HCT116 (cell line): Measurements from ENCODE around the gene PDILT. TPM values are rescaled to one million over a fixed set of nuclear protein-coding genes. Genes with fewer than 3 reads are reported as not detected.
A peak's percentile ranks its signal among the peaks of the same experiment; 100 is the strongest.

Experiments used
- ATAC-seq: fragments of 200-7000 bp; cut with Tn5 transposase; 2 replicates; pipeline ENCODE4 v1.9.1; 2020; ENCODE audit warnings: mild to moderate bottlenecking, moderate library complexity
- BruUV-seq: library from RNA; stranded (reverse); fragments of 400-500 nt; replicated peaks from 2 replicates; lab custom pipeline; 2021; lab: Mats Ljungman, UMichigan
- CTCF ChIA-PET: fragments of 300-600 bp; sonication (Branson Sonifier 250); formaldehyde crosslinking; loops from one replicate; lab custom pipeline; 2021; ENCODE audit warnings: antibody characterized with exemption; lab: Charles Lee
- POLR2A ChIA-PET: fragments of 300-600, 350-600 bp; sonication (Branson Sonifier 250); formaldehyde crosslinking; loops from one replicate; lab custom pipeline; 2021; ENCODE audit warnings: antibody characterized with exemption; lab: Charles Lee
- RAD21 ChIA-PET, 2 experiments: fragments of 300-600 bp; sonication (Branson Sonifier 250); formaldehyde crosslinking; loops; one replicate each; lab custom pipeline; 2023; ENCODE audit warnings: low total read pairs in 2 of 2; ENCODE audit not compliant: uncharacterized antibody in 2 of 2, unreplicated experiment in 2 of 2, low non-redundant PET in 1 of 2; lab: Charles Lee
- DNase-seq: peaks from one replicate; pipeline ENCODE4 v3.0.0-alpha.2; 2010; ENCODE audit warnings: low read depth, low spot score
- H2AFZ ChIP-seq: fragments of 200-600 bp; shearing (Covaris generic), sonication (generic); 2 replicates; pipeline ENCODE4 v1.6.1; 2017; ENCODE audit warnings: low read depth, mixed run types, mixed read lengths, antibody characterized with exemption, low read length; ENCODE audit not compliant: poor library complexity, severe bottlenecking
- H3K27ac ChIP-seq: 2 replicates; pipeline ENCODE4 v1.5.1; 2012; ENCODE audit warnings: low read depth, low read length
- H3K27me3 ChIP-seq: fragments of 200-600 bp; sonication (generic); 2 replicates; pipeline ENCODE4 v1.6.1; 2016; ENCODE audit warnings: mixed run types, low read length, mixed read lengths; ENCODE audit not compliant: insufficient read depth
- H3K36me3 ChIP-seq, 2 experiments: fragments of 200-500 bp in 1 of 2; fragments of 200-600 bp in 1 of 2; sonication (Bioruptor generic) in 1 of 2; sonication (generic) in 1 of 2; 2 replicates each; pipeline versions ENCODE4 v1.5.1 to v1.6.1; 2014 to 2016; ENCODE audit warnings: low read length in 2 of 2, inconsistent platforms in 1 of 2, mixed read lengths in 1 of 2, mixed run types in 1 of 2; ENCODE audit not compliant: insufficient read depth in 2 of 2, control insufficient read depth in 1 of 2
- H3K4me1 ChIP-seq, 2 experiments: fragments of 200-600 bp in 1 of 2; sonication (generic) in 1 of 2; 2 replicates each; pipeline versions ENCODE4 v1.5.1 to v1.6.1; 2012 to 2017; ENCODE audit warnings: low read length in 2 of 2, inconsistent platforms in 1 of 2, mild to moderate bottlenecking in 1 of 2, mixed read lengths in 1 of 2, mixed run types in 1 of 2, moderate library complexity in 1 of 2; ENCODE audit not compliant: insufficient read depth in 2 of 2, control insufficient read depth in 1 of 2
- H3K4me2 ChIP-seq: fragments of 200-600 bp; sonication (generic); 2 replicates; pipeline ENCODE4 v1.6.1; 2017; ENCODE audit warnings: mixed run types, low read length, mixed read lengths
- H3K4me3 ChIP-seq, 2 experiments: fragments of 200-600 bp in 1 of 2; sonication (generic) in 1 of 2; replicated peaks in 1 of 2; 2 replicates each; pipeline ENCODE4 v1.5.1; 2011 to 2016; ENCODE audit warnings: low read length in 2 of 2, control low read depth in 1 of 2, low read depth in 1 of 2, mild to moderate bottlenecking in 1 of 2, mixed read lengths in 1 of 2, mixed run types in 1 of 2
- H3K79me2 ChIP-seq: fragments of 200-600 bp; sonication (generic); 2 replicates; pipeline ENCODE4 v1.6.1; 2017; ENCODE audit warnings: mild to moderate bottlenecking, mixed run types, low read length, moderate library complexity, mixed read lengths; ENCODE audit not compliant: insufficient read depth
- H3K9ac ChIP-seq: fragments of 200-600 bp; sonication (generic); 2 replicates; pipeline ENCODE4 v1.6.1; 2016; ENCODE audit warnings: low read length, mixed read lengths
- H3K9me2 ChIP-seq: fragments of 200-600 bp; sonication (generic), shearing (Covaris generic); 2 replicates; pipeline ENCODE4 v1.6.1; 2017; ENCODE audit warnings: mixed run types, mild to moderate bottlenecking, moderate library complexity; ENCODE audit not compliant: insufficient read depth
- H3K9me3 ChIP-seq, 2 experiments: fragments of 200-500 bp in 1 of 2; fragments of 200-600 bp in 1 of 2; sonication (Bioruptor generic) in 1 of 2; sonication (generic) in 1 of 2; 2 replicates each; pipeline ENCODE4 v1.6.1; 2014 to 2017; ENCODE audit warnings: low read length in 2 of 2, mixed read lengths in 2 of 2, inconsistent platforms in 1 of 2, low read depth in 1 of 2, mild to moderate bottlenecking in 1 of 2, mixed run types in 1 of 2, moderate library complexity in 1 of 2; ENCODE audit not compliant: control insufficient read depth in 1 of 2, insufficient read depth in 1 of 2
- H4K20me1 ChIP-seq: fragments of 200-600 bp; sonication (generic), shearing (Covaris generic); 2 replicates; pipeline ENCODE4 v1.6.1; 2017; ENCODE audit warnings: mixed run types, mild to moderate bottlenecking, moderate library complexity; ENCODE audit not compliant: insufficient read depth
- CEBPB ChIP-seq: IDR thresholded peaks from 2 replicates; pipeline ENCODE4 v1.6.1; 2012; ENCODE audit warnings: low read depth
- CTCF ChIP-seq, 3 experiments: fragments of 200-600 bp in 1 of 3; sonication (generic) in 1 of 3; IDR thresholded peaks in 2 of 3; conservative IDR thresholded peaks in 1 of 3; 2 replicates each; pipeline ENCODE4 v1.5.1; 2012 to 2017; ENCODE audit warnings: low read depth in 2 of 3, low read length in 2 of 3, antibody characterized with exemption in 1 of 3, borderline replicate concordance in 1 of 3, control low read depth in 1 of 3, mild to moderate bottlenecking in 1 of 3, mixed read lengths in 1 of 3, mixed run types in 1 of 3, moderate library complexity in 1 of 3; ENCODE audit not compliant: insufficient read depth in 1 of 3
- EGR1 ChIP-seq: IDR thresholded peaks from 2 replicates; pipeline ENCODE4 v1.6.1; 2012; ENCODE audit warnings: low read depth
- ELF1 ChIP-seq: IDR thresholded peaks from 2 replicates; pipeline ENCODE4 v1.6.1; 2012; ENCODE audit warnings: low read depth, borderline replicate concordance
- EZH2 ChIP-seq: fragments of 200-600 bp; sonication (generic); IDR thresholded peaks from 2 replicates; pipeline ENCODE4 v1.6.1; 2017; ENCODE audit warnings: antibody characterized with exemption, mixed run types
- EZH2phosphoT487 ChIP-seq: fragments of 200-600 bp; IDR thresholded peaks from 2 replicates; pipeline ENCODE4 v1.6.1; 2018; ENCODE audit warnings: antibody characterized with exemption, borderline replicate concordance
- FOSL1 ChIP-seq: IDR thresholded peaks from 2 replicates; pipeline ENCODE4 v1.6.1; 2012; ENCODE audit warnings: low read depth
- JUND ChIP-seq: IDR thresholded peaks from 2 replicates; pipeline ENCODE4 v1.6.1; 2012
- MAX ChIP-seq: IDR thresholded peaks from 2 replicates; pipeline ENCODE4 v1.6.1; 2012
- POLR2A ChIP-seq: IDR thresholded peaks from 2 replicates; pipeline ENCODE4 v1.7.0; 2011; ENCODE audit warnings: borderline replicate concordance; ENCODE audit not compliant: insufficient read depth, insufficient read length; ENCODE audit errors: extremely low read depth
- POLR2AphosphoS5 ChIP-seq: IDR thresholded peaks from 2 replicates; pipeline ENCODE4 v1.6.1; 2011; ENCODE audit warnings: mild to moderate bottlenecking, low read depth, low read length, moderate library complexity
- SIN3A ChIP-seq: IDR thresholded peaks from 2 replicates; pipeline ENCODE4 v1.6.1; 2012; ENCODE audit warnings: low read depth
- SRF ChIP-seq: IDR thresholded peaks from 2 replicates; pipeline ENCODE4 v1.6.1; 2012; ENCODE audit warnings: low read depth
- TCF7L2 ChIP-seq: IDR thresholded peaks from 2 replicates; pipeline ENCODE4 v1.7.0; 2011; ENCODE audit warnings: borderline replicate concordance, inconsistent platforms; ENCODE audit not compliant: insufficient read depth, insufficient read length; ENCODE audit errors: extremely low read depth
- YY1 ChIP-seq: IDR thresholded peaks from 2 replicates; pipeline ENCODE4 v1.6.1; 2011; ENCODE audit warnings: low read length, low read depth, moderate library complexity, mild to moderate bottlenecking; ENCODE audit not compliant: insufficient replicate concordance; ENCODE audit errors: extremely low read depth
- ZBTB33 ChIP-seq: IDR thresholded peaks from 2 replicates; pipeline ENCODE4 v1.6.1; 2011; ENCODE audit warnings: mild to moderate bottlenecking, low read length, moderate library complexity; ENCODE audit not compliant: insufficient replicate concordance; ENCODE audit errors: extremely low read depth
- ZFX ChIP-seq: fragments of 450-650 bp; IDR thresholded peaks from 2 replicates; pipeline ENCODE4 v1.6.1; 2017
- ZNF274 ChIP-seq: fragments of 200-500 bp; sonication (Bioruptor generic); IDR thresholded peaks from 2 replicates; pipeline ENCODE4 v1.6.1; 2014; ENCODE audit warnings: mild to moderate bottlenecking, low read depth, low read length, inconsistent platforms
- intact Hi-C: fragments of 100-400 bp; cut with micrococcal nuclease; formaldehyde crosslinking; loops from 2 replicates; pipeline ENCODE4 v1.10.0; 2022
- total RNA-seq: library from RNA; stranded (reverse); gene quantifications from one replicate; pipeline ENCODE4 v1.2.1, GENCODE V29; 2021; ENCODE audit not compliant: unreplicated experiment

PDILT gene
- total RNA-seq, 1 experiment from 2014 or later: not detected

GRCh38 chr16:20347666-20348364 is 56.7 kb downstream of the PDILT start:
- intact Hi-C loops: no loop called here
- no TSS peak for BruUV-seq

More at GRCh38 chr16:20347666-20348364, 56.7 kb downstream of the PDILT start:
- ATAC-seq (peak; percentile 62), DNase-seq (no peak)
- Histone ChIP-seq H3K9ac (no peak overlapping the region), H3K27ac (no peak overlapping the region), H3K4me3 (no peak overlapping the region), H3K4me1 (no peaks in the 10 kb centered on the region), H3K36me3 (no peaks in the 10 kb centered on the region), H3K27me3 (peaks cover 21% of the 10 kb centered on the region), H4K20me1 (no peaks in the 10 kb centered on the region), H2AFZ (no peak overlapping the region), H3K4me2 (no peak overlapping the region), H3K79me2 (no peaks in the 10 kb centered on the region), H3K9me3 (no peaks in the 10 kb centered on the region), H3K9me2 (no peaks in the 10 kb centered on the region)
- RAD21 ChIA-PET: no interaction called here
- TF ChIP-seq POLR2A (no peak), FOSL1 (no peak), JUND (no peak), ELF1 (no peak), ZNF274 (no peak), CEBPB (no peak), SIN3A (no peak), POLR2AphosphoS5 (no peak), ZFX (no peak), EZH2phosphoT487 (no peak), EGR1 (no peak), TCF7L2 (no peak), ZBTB33 (no peak), EZH2 (no peak), MAX (no peak), SRF (no peak), YY1 (no peak), CTCF (IDR thresholded peaks at IDR 0.05 in 2 of 3, conservative IDR thresholded peaks at IDR 0.05 in 1 of 3; ENCODE audit: borderline replicate concordance in 1 of 3, insufficient read depth in 1 of 3, low read depth in 2 of 3, low read length in 2 of 3) (no peak)
- CTCF ChIA-PET: interaction anchor here (0.7 kb wide), 1 partner anchor 38 kb away, joined by 3 read pairs; no protein-coding TSS in a partner anchor
- POLR2A ChIA-PET: no interaction called here
